ENCODE results near the gene THAP4. TPM values are rescaled to one million over a fixed set of nuclear protein-coding genes. Genes with fewer than 3 reads are reported as not detected.

The THAP4 gene
- total RNA-seq, 1 donor from 2014 or later: 46.0 TPM

DNA sequence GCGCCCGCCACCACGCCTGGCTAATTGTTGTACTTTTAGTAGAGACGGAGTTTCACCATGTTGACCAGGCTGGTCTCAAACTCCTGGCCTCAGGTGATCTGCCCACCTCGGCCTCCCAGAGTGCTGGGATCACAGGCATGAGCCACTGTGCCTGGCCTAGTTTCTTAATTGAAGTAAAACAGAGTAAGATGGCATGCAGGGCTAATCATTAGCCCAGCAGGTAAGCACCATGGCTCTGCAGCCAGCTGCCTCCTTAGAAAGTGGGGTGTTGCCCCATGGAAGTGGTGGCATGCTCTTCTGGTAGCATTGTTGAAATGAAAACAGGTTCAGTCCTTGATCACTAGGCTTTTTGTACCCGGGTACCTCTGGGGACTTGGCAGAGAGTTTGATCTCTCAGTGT, 13.0 kb upstream of the THAP4 start:
- no peak overlapping the region for H3K4me3 ChIP-seq (ENCODE audit: insufficient read depth, low read depth, low read length)
- no peak overlapping the region for H3K27ac ChIP-seq (ENCODE audit: low read depth, low read length)
- peaks cover 20% of the 10 kb centered on the region for H3K36me3 ChIP-seq (ENCODE audit: insufficient read depth, low read length)
- H3K9me3 ChIP-seq (ENCODE audit: insufficient read depth, low read depth, low read length): no peaks in the 10 kb centered on the region
- H3K4me3 Mint-ChIP-seq (ENCODE audit: unreplicated experiment): no peak overlapping the region
- no peak overlapping the region for H2AFZ ChIP-seq (ENCODE audit: low read depth, low read length)
- H3K36me3 Mint-ChIP-seq (ENCODE audit: low read depth, unreplicated experiment): peaks cover 15% of the 10 kb centered on the region
- H3K9ac ChIP-seq (ENCODE audit: low read length): no peak overlapping the region
- H3K9me3 Mint-ChIP-seq (ENCODE audit: unreplicated experiment): no peaks in the 10 kb centered on the region
- H3K4me1 ChIP-seq (ENCODE audit: insufficient read depth, low read length): no peaks in the 10 kb centered on the region
- FAIRE-seq (no peak), DNase-seq (ENCODE audit: low read depth) (no peak)
- peaks cover 82% of the 10 kb centered on the region for H3K79me2 ChIP-seq (ENCODE audit: insufficient read depth, low read length)
- no peaks in the 10 kb centered on the region for H3K27me3 ChIP-seq (ENCODE audit: insufficient read depth, low read length)
- no peak overlapping the region for H3K27ac Mint-ChIP-seq (ENCODE audit: unreplicated experiment)
- H4K20me1 ChIP-seq (ENCODE audit: insufficient read depth, low read length): peaks cover 82% of the 10 kb centered on the region
- H3K4me2 ChIP-seq (ENCODE audit: low read length): no peak overlapping the region
- H3K4me1 Mint-ChIP-seq (ENCODE audit: low read depth, unreplicated experiment): peaks cover 15% of the 10 kb centered on the region
- no peaks in the 10 kb centered on the region for H3K27me3 Mint-ChIP-seq (ENCODE audit: low read depth, unreplicated experiment)
- TF ChIP-seq, protein P1, sequence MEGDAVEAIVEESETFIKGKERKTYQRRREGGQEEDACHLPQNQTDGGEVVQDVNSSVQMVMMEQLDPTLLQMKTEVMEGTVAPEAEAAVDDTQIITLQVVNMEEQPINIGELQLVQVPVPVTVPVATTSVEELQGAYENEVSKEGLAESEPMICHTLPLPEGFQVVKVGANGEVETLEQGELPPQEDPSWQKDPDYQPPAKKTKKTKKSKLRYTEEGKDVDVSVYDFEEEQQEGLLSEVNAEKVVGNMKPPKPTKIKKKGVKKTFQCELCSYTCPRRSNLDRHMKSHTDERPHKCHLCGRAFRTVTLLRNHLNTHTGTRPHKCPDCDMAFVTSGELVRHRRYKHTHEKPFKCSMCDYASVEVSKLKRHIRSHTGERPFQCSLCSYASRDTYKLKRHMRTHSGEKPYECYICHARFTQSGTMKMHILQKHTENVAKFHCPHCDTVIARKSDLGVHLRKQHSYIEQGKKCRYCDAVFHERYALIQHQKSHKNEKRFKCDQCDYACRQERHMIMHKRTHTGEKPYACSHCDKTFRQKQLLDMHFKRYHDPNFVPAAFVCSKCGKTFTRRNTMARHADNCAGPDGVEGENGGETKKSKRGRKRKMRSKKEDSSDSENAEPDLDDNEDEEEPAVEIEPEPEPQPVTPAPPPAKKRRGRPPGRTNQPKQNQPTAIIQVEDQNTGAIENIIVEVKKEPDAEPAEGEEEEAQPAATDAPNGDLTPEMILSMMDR (IDR thresholded peaks at IDR 0.05; ENCODE audit: insufficient read depth, low read depth, low read length): no peak
- TF ChIP-seq EZH2 (IDR thresholded peaks at IDR 0.05; ENCODE audit: insufficient read depth, low read length): no peak

DNA sequence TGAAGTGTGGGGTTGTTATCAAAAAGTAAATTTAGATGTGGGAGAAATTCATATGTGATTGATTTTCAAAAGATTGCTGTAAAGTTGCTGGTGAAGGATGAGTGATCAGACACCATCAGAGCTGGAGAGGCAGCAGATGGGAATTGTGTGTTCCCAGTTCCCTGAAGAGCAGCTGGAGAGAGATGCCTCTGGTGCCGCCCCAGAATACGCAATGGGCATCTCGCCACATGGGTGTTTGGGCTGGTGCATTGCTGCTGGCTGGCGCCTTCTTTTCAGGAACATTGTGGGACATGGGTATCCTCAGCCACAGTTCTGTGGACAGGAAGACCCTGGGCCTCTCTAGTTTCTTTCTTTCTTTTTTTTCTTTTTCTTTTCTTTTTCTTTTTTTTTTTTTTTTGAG, 12.4 kb upstream of the THAP4 start:
- Mint-ChIP-seq H3K4me1 (ENCODE audit: low read depth, unreplicated experiment) (peaks cover 15% of the 10 kb centered on the region), H3K4me3 (ENCODE audit: unreplicated experiment) (no peak overlapping the region), H3K27ac (ENCODE audit: unreplicated experiment) (no peak overlapping the region), H3K36me3 (ENCODE audit: low read depth, unreplicated experiment) (peaks cover 12% of the 10 kb centered on the region), H3K9me3 (ENCODE audit: unreplicated experiment) (no peaks in the 10 kb centered on the region), H3K27me3 (ENCODE audit: low read depth, unreplicated experiment) (no peaks in the 10 kb centered on the region)
- no peak overlapping the region for H3K4me2 ChIP-seq (ENCODE audit: low read length)
- H3K27ac ChIP-seq (ENCODE audit: low read depth, low read length): no peak overlapping the region
- no peaks in the 10 kb centered on the region for H3K4me1 ChIP-seq (ENCODE audit: insufficient read depth, low read length)
- H4K20me1 ChIP-seq (ENCODE audit: insufficient read depth, low read length): peaks cover 85% of the 10 kb centered on the region
- no peak for TF ChIP-seq EZH2 (IDR thresholded peaks at IDR 0.05; ENCODE audit: insufficient read depth, low read length)
- TF ChIP-seq, protein P1 (IDR thresholded peaks at IDR 0.05; ENCODE audit: insufficient read depth, low read depth, low read length): no peak
- no peaks in the 10 kb centered on the region for H3K9me3 ChIP-seq (ENCODE audit: insufficient read depth, low read depth, low read length)
- H2AFZ ChIP-seq (ENCODE audit: low read depth, low read length): no peak overlapping the region
- H3K9ac ChIP-seq (ENCODE audit: low read length): no peak overlapping the region
- H3K4me3 ChIP-seq (ENCODE audit: insufficient read depth, low read depth, low read length): no peak overlapping the region
- no peaks in the 10 kb centered on the region for H3K27me3 ChIP-seq (ENCODE audit: insufficient read depth, low read length)
- H3K36me3 ChIP-seq (ENCODE audit: insufficient read depth, low read length): peaks cover 14% of the 10 kb centered on the region
- peaks cover 87% of the 10 kb centered on the region for H3K79me2 ChIP-seq (ENCODE audit: insufficient read depth, low read length)
- FAIRE-seq: no peak
- DNase-seq (ENCODE audit: low read depth): no peak

GRCh38 chr2:241648453-241648852, 11.5 kb upstream of the THAP4 start:
- no peak overlapping the region for H3K27ac Mint-ChIP-seq (ENCODE audit: unreplicated experiment)
- TF ChIP-seq, protein P1 (IDR thresholded peaks at IDR 0.05; ENCODE audit: insufficient read depth, low read depth, low read length): no peak
- no peak for TF ChIP-seq EZH2 (IDR thresholded peaks at IDR 0.05; ENCODE audit: insufficient read depth, low read length)
- Histone ChIP-seq H4K20me1 (ENCODE audit: insufficient read depth, low read length) (peaks cover 91% of the 10 kb centered on the region), H3K79me2 (ENCODE audit: insufficient read depth, low read length) (peaks cover 97% of the 10 kb centered on the region), H3K9me3 (ENCODE audit: insufficient read depth, low read depth, low read length) (no peaks in the 10 kb centered on the region), H2AFZ (ENCODE audit: low read depth, low read length) (no peak overlapping the region), H3K9ac (ENCODE audit: low read length) (no peak overlapping the region), H3K4me2 (ENCODE audit: low read length) (no peak overlapping the region), H3K4me3 (ENCODE audit: insufficient read depth, low read depth, low read length) (no peak overlapping the region), H3K4me1 (ENCODE audit: insufficient read depth, low read length) (no peaks in the 10 kb centered on the region), H3K27ac (ENCODE audit: low read depth, low read length) (no peak overlapping the region), H3K27me3 (ENCODE audit: insufficient read depth, low read length) (no peaks in the 10 kb centered on the region), H3K36me3 (ENCODE audit: insufficient read depth, low read length) (peaks cover 10% of the 10 kb centered on the region)
- DNase-seq (ENCODE audit: low read depth): no peak
- no peak for FAIRE-seq
- no peak overlapping the region for H3K4me3 Mint-ChIP-seq (ENCODE audit: unreplicated experiment)
- peaks cover 13% of the 10 kb centered on the region for H3K4me1 Mint-ChIP-seq (ENCODE audit: low read depth, unreplicated experiment)
- H3K9me3 Mint-ChIP-seq (ENCODE audit: unreplicated experiment): no peaks in the 10 kb centered on the region
- H3K36me3 Mint-ChIP-seq (ENCODE audit: low read depth, unreplicated experiment): peaks cover 17% of the 10 kb centered on the region
- no peaks in the 10 kb centered on the region for H3K27me3 Mint-ChIP-seq (ENCODE audit: low read depth, unreplicated experiment)
